K562 (cell line): Measurements from ENCODE around the gene CDCP1. TPM values are rescaled to one million over a fixed set of nuclear protein-coding genes. Genes with fewer than 3 reads are reported as not detected.

Experiments
- DNMT1 ChIP-seq: fragments of 450-650 bp; IDR thresholded peaks from 2 replicates; pipeline ENCODE4 v1.6.1; 2016; ENCODE audit warnings: antibody characterized with exemption, mild to moderate bottlenecking
- HMBOX1 ChIP-seq: sonication (generic); IDR thresholded peaks from 2 replicates; pipeline ENCODE4 v1.6.1; 2016
- SMAD3 ChIP-seq: fragments of 450-650 bp; formaldehyde crosslinking; conservative IDR thresholded peaks from 2 replicates; pipeline ENCODE4 v1.4.0; 2020; ENCODE audit warnings: mild to moderate bottlenecking
- TSHZ1 ChIP-seq: fragments of 250-450 bp; sonication (Bioruptor Pico); IDR thresholded peaks from 2 replicates; pipeline ENCODE4 v1.4.0; 2020; ENCODE audit warnings: mild to moderate bottlenecking, moderate library complexity
- ZNF586 ChIP-seq: fragments of 450-650 bp; formaldehyde crosslinking; conservative IDR thresholded peaks from 2 replicates; pipeline ENCODE4 v1.4.0; 2020; ENCODE audit warnings: mild to moderate bottlenecking, moderate library complexity
- polyA plus RNA-seq, 8 experiments: library from polyadenylated mRNA; depleted of rRNA in 4 of 8; stranded (reverse) in 5 of 8; unstranded in 3 of 8; fragments of >200 nt; fragmentation: Nextera tagmentation in 2 of 8; fragmentation: Illumina TruSeq in 1 of 8; extraction: Ambion mirVana in 2 of 8; extraction: Trizol in 1 of 8; gene quantifications; 2 replicates each; pipeline versions ENCODE4 v1.2.1 to v1.2.3, GENCODE V29; 2011 to 2014; ENCODE audit warnings: inconsistent platforms in 1 of 8, missing spikeins in 1 of 8
- total RNA-seq, 7 experiments: library from RNA; depleted of rRNA in 6 of 7; stranded (reverse); fragments of >200 nt in 6 of 7; fragmentation: Illumina TruSeq in 2 of 7; extraction: Trizol in 2 of 7; gene quantifications; 2 replicates each; pipeline versions ENCODE4 v1.2.1 to v1.2.3, GENCODE V29; 2011 to 2021; ENCODE audit warnings: low replicate concordance in 1 of 7
- TF ChIP-seq, protein P1 (sequence below): fragments of 150-350 bp; conservative IDR thresholded peaks from 2 replicates; pipeline ENCODE4 v1.6.1; 2014; ENCODE audit warnings: low read length

CDCP1 gene
- total and polyA plus RNA-seq, 9 of the 15 experiments (the other 6 are each of a cell fraction or from before 2014, with no cell fraction given): 3.9 to 16.4 (median 5.2) TPM

DNA sequence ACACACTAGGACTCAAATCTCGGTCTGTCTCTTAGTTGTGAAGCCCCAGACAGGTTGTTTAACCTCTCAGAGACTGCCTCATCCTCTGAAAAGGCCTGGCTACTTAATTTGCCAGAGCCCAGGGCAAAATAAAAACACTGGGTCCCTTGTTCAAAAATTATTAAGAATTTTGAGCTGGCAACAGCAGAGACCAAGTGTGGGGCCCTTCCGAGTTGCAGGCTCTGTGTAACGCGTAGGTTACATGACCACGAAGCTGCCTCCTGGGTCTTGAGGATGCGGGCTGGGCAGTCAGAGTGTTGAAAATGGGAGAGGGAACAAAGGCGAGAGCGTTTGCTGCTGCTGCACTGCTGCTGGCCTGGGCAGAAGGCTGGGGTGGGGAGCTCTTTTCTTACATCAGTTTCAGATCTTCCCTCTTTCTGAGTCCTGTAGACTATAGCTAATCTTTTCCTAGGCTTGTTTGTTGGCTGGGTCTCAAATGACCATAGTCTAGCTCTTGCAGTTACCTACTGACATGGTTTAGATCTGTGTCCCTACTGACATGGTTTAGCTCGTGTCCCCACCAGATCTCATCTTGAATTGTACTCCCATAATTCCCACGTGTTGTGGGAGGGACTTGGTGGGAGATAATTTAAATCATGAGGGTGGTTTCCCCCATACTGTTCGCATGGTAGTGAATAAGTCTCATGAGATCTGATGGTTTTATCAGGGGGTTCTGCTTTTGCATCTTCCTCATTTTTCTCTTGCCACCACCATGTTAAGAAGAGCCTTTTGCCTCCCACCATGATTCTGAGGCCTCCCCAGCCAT is 70.2 kb downstream of the CDCP1 start (continued):
- TF ChIP-seq, protein P1, sequence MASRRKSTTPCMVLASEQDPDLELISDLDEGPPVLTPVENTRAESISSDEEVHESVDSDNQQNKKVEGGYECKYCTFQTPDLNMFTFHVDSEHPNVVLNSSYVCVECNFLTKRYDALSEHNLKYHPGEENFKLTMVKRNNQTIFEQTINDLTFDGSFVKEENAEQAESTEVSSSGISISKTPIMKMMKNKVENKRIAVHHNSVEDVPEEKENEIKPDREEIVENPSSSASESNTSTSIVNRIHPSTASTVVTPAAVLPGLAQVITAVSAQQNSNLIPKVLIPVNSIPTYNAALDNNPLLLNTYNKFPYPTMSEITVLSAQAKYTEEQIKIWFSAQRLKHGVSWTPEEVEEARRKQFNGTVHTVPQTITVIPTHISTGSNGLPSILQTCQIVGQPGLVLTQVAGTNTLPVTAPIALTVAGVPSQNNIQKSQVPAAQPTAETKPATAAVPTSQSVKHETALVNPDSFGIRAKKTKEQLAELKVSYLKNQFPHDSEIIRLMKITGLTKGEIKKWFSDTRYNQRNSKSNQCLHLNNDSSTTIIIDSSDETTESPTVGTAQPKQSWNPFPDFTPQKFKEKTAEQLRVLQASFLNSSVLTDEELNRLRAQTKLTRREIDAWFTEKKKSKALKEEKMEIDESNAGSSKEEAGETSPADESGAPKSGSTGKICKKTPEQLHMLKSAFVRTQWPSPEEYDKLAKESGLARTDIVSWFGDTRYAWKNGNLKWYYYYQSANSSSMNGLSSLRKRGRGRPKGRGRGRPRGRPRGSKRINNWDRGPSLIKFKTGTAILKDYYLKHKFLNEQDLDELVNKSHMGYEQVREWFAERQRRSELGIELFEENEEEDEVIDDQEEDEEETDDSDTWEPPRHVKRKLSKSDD: 0 out of 2 replicates have a peak, but pooled peaks have one; percentile 40
- TF ChIP-seq DNMT1: no peak
- 0 out of 2 replicates have a peak, but pooled peaks have one; percentile 42 for TF ChIP-seq HMBOX1
- TF ChIP-seq SMAD3: peak; percentile 65; the same call in 1 of the 2 replicates
- TF ChIP-seq ZNF586 (CRISPR knock-in tag): 0 out of 2 replicates have a peak, but pooled peaks have one; percentile 3
- TF ChIP-seq TSHZ1: 0 out of 2 replicates have a peak, but pooled peaks have one; percentile 5
